Measurements from ENCODE around the gene FRMD3. TPM values are rescaled to one million over a fixed set of nuclear protein-coding genes. Genes with fewer than 3 reads are reported as not detected.

The FRMD3 gene
- 10 to 100 TPM in 1 of 4 donors, 1 to 10 TPM in 3; 1.8 to 13.3 (median 3.3) TPM for total RNA-seq

DNA sequence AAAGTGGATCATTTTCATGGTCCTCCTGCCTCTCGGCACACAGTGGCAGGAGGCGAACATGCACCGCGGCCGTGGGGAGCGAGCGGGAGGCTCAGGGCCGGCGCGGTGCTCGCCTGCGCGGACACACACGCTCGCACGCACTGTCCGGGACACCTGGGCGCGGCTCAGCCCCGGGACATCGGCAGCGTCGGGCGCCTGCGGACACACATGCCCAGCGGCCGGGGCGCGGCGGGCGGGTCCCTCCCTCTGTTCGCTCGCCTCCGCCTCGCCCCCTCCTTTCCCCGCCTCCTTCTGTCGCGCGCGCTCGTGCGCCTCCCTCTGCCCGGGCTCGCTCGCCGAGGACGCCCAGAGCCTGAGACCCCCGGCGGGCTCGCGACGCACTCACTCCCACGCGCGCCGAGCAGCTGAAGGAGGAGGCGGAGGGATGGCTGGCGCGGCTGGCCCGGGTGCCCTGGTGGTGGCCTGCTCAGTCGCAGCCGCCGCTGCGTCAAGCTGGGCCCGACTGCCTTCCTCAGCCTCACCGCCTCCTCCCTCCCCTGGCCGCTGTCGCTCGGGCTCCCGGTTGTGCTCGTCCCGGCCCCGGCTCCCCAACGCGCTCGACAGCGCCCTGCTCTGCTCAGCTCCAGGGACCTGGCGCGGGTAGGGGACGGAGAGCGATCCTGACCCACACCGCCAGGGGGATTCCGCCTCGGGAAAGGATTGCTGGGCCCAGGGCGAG lies at the start of gene FRMD3:
Gene FRMD3, minus strand, starts transcription at position 230 of the 718 bp plus-strand sequence. Its CDS starts 170 bp downstream, at position 60.
- TF ChIP-seq POLR2A (IDR thresholded peaks at IDR 0.05): peak in 1 of 2 donors; percentile 8
- TF ChIP-seq, protein P1, sequence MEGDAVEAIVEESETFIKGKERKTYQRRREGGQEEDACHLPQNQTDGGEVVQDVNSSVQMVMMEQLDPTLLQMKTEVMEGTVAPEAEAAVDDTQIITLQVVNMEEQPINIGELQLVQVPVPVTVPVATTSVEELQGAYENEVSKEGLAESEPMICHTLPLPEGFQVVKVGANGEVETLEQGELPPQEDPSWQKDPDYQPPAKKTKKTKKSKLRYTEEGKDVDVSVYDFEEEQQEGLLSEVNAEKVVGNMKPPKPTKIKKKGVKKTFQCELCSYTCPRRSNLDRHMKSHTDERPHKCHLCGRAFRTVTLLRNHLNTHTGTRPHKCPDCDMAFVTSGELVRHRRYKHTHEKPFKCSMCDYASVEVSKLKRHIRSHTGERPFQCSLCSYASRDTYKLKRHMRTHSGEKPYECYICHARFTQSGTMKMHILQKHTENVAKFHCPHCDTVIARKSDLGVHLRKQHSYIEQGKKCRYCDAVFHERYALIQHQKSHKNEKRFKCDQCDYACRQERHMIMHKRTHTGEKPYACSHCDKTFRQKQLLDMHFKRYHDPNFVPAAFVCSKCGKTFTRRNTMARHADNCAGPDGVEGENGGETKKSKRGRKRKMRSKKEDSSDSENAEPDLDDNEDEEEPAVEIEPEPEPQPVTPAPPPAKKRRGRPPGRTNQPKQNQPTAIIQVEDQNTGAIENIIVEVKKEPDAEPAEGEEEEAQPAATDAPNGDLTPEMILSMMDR (IDR thresholded peaks at IDR 0.05): peak; percentile 34 to 58 (median 51)
- H3K36me3 ChIP-seq: no peaks in the 10 kb centered on the region
- intact Hi-C loops (cut with DNase I; ENCODE audit: low total_unique reads): no loop called here
- no peaks in the 10 kb centered on the region for H3K27me3 ChIP-seq
- DNase-seq: peak; percentile 57 to 66
- H3K4me1 ChIP-seq: peaks cover 0 to 5% of the 10 kb centered on the region in 2 donors
- H3K4me3 ChIP-seq: peak within 1 kb of the TSS; percentile 27 to 47
- peak within 1 kb of the TSS; percentile 51 to 61 for H3K27ac ChIP-seq
- no peaks in the 10 kb centered on the region for H3K9me3 ChIP-seq

DNA sequence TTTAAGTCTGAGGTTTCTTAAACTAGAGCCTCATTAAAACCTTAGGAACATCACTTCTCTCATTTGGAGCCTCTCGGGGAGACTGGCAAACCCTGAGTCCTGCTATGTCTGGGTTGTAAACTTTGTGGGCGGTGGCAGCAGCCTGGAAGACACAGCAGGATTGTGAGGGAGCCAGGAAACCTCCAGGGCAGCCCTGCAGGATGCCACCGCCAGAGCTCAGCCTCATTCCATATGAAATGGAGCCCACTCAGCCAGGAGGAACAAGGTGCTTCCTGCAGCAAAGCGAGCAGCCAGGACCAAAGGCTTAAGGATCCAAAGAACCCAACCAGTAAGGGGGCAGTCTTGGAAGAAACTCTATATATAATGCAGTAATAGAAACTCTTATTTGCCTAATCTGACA lies 46.8 kb upstream of the FRMD3 start:
- no peak for TF ChIP-seq POLR2A (IDR thresholded peaks at IDR 0.05)
- TF ChIP-seq, protein P1 (IDR thresholded peaks at IDR 0.05): no peak
- no peaks in the 10 kb centered on the region for H3K4me1 ChIP-seq
- intact Hi-C loops (cut with DNase I; ENCODE audit: low total_unique reads): no loop called here
- no peak overlapping the region for H3K27ac ChIP-seq
- no peaks in the 10 kb centered on the region for H3K27me3 ChIP-seq
- no peaks in the 10 kb centered on the region for H3K9me3 ChIP-seq
- DNase-seq: no peak
- no peak overlapping the region for H3K4me3 ChIP-seq
- no peaks in the 10 kb centered on the region for H3K36me3 ChIP-seq

DNA sequence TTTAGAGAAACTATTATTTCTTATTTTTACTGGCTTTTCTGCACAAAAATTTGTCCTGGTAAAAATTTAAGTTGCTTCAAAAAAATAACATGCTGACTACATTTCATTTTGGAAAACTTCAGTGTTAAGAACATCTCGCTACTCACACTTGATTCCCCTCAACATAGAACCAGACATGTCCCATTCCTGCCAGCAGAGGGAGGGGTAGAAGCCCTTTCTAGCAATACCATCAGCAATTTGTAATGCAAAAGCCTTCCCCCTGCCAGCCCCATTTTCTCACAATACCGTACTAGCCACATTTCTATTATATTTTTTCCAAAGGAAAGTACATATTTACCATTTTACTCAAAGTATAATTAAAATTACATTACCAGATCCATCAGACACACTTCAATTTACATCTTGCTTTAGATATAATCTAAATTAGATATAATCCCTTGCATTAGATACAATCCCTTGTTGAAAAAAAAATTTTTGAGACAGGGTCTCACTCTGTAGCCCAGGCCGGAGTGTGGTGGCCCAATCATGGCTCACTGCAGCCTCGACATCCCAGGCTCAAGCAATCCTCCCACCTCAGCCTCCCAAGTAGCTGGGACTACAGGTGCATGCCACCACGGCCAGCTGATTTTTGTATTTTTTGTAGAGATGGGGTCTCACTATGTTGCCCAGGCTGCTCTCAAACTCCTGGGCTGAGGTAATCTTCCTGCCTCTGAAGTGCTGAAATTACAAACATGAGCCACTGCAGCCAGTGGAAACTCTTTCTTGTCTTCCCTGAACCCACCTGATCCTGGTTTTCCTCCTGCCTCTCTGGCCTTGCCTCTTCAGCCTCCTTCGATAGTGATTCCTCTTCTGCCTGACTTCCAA lies 45.2 kb upstream of the FRMD3 start:
- H3K4me3 ChIP-seq: no peak overlapping the region
- H3K9me3 ChIP-seq: no peaks in the 10 kb centered on the region
- DNase-seq: peak; percentile 45 to 51
- intact Hi-C loops (cut with DNase I; ENCODE audit: low total_unique reads): no loop called here
- no peak overlapping the region for H3K27ac ChIP-seq
- H3K27me3 ChIP-seq: no peaks in the 10 kb centered on the region
- H3K36me3 ChIP-seq: no peaks in the 10 kb centered on the region
- TF ChIP-seq, protein P1 (IDR thresholded peaks at IDR 0.05): peak; percentile 47 to 64 (median 56)
- TF ChIP-seq POLR2A (IDR thresholded peaks at IDR 0.05): no peak
- no peaks in the 10 kb centered on the region for H3K4me1 ChIP-seq

DNA sequence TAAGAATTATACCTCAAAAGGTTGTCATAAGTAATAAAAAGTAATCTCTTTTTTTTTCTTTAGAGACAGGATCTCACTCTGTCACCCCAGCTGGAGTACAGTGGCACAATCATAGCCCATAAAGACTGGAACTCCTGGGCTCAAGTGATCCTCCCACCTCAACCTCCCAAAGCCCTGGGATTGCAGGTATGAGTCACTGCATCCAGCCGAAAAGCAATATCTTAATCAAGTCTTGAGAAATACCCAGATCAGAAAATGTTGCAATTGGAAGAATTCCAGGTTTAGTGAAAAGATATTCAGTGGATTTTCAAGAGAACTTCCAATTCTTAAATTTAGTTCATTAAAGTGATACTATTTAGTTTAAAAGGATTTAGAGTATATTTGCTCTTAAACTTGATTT lies 43.8 kb upstream of the FRMD3 start:
- TF ChIP-seq, protein P1 (IDR thresholded peaks at IDR 0.05): no peak
- no peak for TF ChIP-seq POLR2A (IDR thresholded peaks at IDR 0.05)
- no peaks in the 10 kb centered on the region for H3K36me3 ChIP-seq
- no peaks in the 10 kb centered on the region for H3K9me3 ChIP-seq
- H3K27ac ChIP-seq: no peak overlapping the region
- no peaks in the 10 kb centered on the region for H3K4me1 ChIP-seq
- DNase-seq: no peak
- H3K4me3 ChIP-seq: no peak overlapping the region
- no peaks in the 10 kb centered on the region for H3K27me3 ChIP-seq
- intact Hi-C loops (cut with DNase I; ENCODE audit: low total_unique reads): no loop called here

DNA sequence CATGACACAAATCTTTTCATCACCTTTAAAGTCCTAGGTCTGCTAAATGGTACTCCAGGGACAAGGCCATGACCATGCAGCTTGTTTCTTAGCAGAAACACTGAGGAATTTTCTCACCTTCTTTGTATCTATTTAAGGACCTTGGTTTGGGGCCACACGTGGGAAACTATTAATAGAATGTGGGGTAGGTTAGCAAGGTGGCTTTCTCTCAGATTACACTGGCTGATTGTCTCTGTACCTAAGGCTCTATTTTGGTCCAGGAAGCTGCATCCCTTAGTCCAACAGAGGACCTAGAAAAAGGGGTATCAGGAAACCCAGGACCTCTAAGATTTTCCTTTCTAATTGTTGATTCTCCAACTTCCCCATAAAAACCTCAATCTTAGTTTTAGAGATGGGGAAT lies 36.3 kb upstream of the FRMD3 start:
- no peaks in the 10 kb centered on the region for H3K4me1 ChIP-seq
- H3K27ac ChIP-seq: no peak overlapping the region
- DNase-seq: no peak
- H3K27me3 ChIP-seq: no peaks in the 10 kb centered on the region
- H3K36me3 ChIP-seq: no peaks in the 10 kb centered on the region
- H3K4me3 ChIP-seq: no peak overlapping the region
- intact Hi-C loops (cut with DNase I; ENCODE audit: low total_unique reads): no loop called here
- no peak for TF ChIP-seq POLR2A (IDR thresholded peaks at IDR 0.05)
- TF ChIP-seq, protein P1 (IDR thresholded peaks at IDR 0.05): no peak
- H3K9me3 ChIP-seq: no peaks in the 10 kb centered on the region
